HFF-Myc (cell line): Measurements from ENCODE around the gene AHRR.

Experiments
- DNase-seq: peaks from one replicate; pipeline ENCODE4 v3.0.0-alpha.2; 2011; ENCODE audit warnings: low read depth; ENCODE audit errors: extremely low read depth
- H3K4me3 ChIP-seq: replicated peaks from 2 replicates; pipeline ENCODE4 v1.5.1; 2011; ENCODE audit warnings: low read depth, mild to moderate bottlenecking, control low read depth, low read length
- CTCF ChIP-seq: IDR thresholded peaks from 2 replicates; pipeline ENCODE4 v1.5.1; 2012; ENCODE audit warnings: mild to moderate bottlenecking, low read depth, low read length, control low read depth; ENCODE audit errors: missing control alignments

The AHRR gene

GRCh38 chr5:390623-391491 lies 69.3 kb downstream of the AHRR start:
- no peak overlapping the region for H3K4me3 ChIP-seq
- no peak for DNase-seq
- TF ChIP-seq CTCF = no peak

DNA sequence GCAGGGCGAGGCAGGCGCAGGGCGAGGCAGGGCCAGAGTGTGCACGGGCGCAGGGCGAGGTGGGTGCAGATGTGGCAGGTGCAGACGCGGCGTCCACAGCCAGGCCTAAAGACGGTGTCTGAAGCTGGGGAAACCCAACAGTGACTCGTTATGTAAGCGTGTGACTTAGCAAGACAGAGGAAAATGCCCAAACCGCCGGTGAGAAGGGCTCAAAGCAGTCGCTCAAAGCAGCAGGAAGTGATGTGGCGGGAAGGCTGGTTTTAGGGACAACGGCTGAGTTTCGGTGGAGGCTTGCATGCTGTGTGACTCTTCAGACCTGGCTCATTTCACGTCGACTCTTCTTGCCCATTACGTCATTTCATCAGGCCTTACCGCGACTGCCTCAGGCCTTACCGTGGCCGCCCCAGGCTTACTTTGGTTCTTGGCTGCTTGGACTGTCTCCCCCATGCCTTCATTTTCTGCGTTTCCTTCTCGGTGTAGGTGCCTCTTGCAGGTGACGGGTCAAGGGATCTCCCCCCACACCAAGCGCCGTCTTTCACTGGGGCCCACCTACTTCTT lies 71.0 kb downstream of the AHRR start:
- no peak overlapping the region for H3K4me3 ChIP-seq

GRCh38 chr5:393846-394275 lies 72.3 kb downstream of the AHRR start:
- no peak for DNase-seq
- no peak for TF ChIP-seq CTCF
- no peak overlapping the region for H3K4me3 ChIP-seq

More for the DNA sequence above, 71.0 kb downstream of the AHRR start:
- DNase-seq = no peak
- TF ChIP-seq CTCF = no peak

- no peak for DNase-seq
These were observed 73.2 kb downstream of the AHRR start for GRCh38 chr5:394671-395155.

DNA sequence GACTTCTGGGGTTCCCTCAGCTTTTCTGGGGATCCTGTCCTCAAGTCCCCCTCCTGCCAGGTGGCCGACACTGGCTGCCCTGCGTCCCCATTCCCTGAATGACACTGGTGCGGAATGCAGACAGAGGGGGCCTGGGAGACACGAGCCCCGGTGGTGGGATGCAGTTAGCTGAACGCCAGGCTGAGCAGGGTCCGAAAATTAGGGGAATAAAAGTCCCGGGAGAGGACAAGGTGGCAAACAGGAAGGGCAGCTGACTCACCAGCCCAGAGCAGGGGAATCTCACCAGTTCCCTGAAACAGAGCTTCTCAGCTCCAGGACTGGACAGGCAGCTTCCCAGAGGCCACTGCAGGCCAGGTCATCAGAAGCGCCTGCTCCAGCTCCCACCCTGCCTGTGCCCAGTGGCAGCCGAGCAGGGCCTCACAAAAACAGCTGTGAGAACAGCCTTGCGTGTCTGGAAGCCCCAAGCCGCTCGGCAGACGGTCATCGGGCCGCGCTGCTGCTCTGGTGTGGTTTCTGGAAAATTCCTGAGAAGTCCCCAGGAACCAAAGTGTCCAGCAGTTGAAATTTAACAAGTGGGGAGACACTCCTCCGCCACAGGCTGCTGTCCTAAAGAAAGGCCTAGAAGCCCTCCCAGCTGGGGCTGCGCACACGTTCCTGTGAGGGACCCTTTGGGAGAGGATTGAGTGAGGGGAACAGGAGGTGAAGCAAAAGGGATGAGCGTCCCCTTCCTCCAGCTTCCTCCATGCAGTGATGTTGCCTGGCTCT lies 73.8 kb downstream of the AHRR start:
- peak; percentile 63 for DNase-seq
- TF ChIP-seq CTCF = no peak
- no peak overlapping the region for H3K4me3 ChIP-seq

More at GRCh38 chr5:394671-395155, 73.2 kb downstream of the AHRR start:
- no peak overlapping the region for H3K4me3 ChIP-seq
- TF ChIP-seq CTCF = no peak

DNA sequence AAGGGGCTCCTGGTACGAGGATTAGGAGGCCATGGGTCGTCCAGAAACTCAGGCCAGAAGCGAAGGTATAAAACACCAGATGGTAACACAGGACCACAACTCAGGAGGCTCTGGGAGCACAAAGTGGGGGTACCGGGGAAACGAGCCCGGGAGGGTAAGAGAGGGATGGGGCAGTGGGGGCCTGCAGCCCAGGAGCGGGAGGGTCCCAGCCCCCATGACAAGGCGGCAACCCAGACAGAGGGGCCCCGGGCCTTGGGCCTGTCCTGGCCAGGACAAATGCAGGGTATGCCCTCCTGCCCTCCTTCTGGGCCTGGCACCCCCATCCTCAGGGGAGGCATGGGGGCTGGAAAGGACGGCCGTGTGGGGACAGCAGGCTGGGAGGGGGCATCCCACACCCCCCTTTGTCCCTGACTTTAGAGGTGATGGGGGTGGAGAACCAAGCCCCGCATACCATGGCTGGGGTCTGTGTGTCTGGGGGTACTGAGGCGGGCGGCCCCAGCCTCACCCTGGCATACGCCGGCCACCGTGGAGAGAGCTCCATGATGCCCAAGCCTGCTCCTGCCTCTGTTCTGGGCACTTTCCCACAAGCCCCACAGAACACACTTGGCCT lies 74.5 kb downstream of the AHRR start:
- no peak overlapping the region for H3K4me3 ChIP-seq
- no peak for TF ChIP-seq CTCF
- no peak for DNase-seq
